Measurements from ENCODE around the gene NFKBIB. TPM values are rescaled to one million over a fixed set of nuclear protein-coding genes. Genes with fewer than 3 reads are reported as not detected.

NFKBIB gene
- total RNA-seq, 1 donor from 2014 or later: 23.1 TPM

DNA sequence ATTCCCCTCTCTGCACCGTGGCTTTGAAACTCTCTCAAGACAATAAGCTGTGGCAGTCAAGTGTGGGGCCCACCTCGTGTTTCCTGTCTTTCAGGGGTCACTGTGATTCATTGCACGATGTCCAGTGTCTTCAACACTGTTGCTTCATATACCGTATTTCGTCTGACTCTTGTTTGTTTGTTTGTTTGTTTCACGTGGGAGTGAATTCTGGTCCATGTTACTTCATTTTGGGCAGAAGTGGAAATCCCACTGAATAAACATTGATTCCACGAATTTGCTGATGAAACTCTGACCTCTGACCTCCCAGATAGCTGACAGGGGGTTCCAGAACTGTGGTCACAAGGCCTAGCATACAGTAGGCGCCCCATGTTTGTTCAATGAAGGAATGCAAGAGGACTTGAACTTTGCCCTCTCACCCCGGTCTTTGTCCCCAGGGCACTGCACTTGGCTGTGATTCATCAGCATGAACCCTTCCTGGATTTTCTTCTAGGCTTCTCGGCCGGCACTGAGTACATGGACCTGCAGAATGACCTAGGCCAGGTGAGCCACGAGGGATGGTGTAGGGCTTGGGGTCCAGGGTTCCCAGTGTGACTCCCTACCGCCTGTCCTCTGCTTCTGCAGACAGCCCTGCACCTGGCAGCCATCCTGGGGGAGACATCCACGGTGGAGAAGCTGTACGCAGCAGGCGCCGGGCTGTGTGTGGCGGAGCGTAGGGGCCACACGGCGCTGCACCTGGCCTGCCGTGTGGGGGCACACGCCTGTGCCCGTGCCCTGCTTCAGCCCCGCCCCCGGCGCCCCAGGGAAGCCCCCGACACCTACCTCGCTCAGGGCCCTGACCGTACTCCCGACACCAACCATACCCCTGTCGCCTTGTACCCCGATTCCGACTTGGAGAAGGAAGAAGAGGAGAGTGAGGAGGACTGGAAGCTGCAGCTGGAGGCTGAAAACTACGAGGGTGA, 5.1 kb downstream of the NFKBIB start:
- no peak for DNase-seq (ENCODE audit: low spot score)

DNA sequence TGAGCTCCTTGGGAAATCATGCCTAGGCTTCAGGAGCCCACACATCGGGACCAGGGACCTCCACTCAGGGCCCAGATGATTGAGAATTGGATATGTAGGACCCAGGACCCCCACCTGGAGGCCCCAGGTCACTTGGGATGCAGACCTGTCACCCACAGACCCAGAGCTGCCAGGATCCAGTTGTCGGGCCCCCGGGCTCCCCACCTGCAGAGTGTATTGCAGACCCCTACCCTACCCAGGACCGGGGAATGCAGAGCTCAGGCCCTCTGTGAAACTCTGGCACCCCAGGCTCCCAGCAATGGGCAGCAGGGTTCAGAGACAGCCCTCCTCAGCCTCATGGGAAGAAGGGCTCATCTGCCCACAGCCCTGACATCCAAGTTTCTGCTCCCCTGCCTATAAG, 5.9 kb downstream of the NFKBIB start:
- DNase-seq (ENCODE audit: low spot score): no peak

DNA sequence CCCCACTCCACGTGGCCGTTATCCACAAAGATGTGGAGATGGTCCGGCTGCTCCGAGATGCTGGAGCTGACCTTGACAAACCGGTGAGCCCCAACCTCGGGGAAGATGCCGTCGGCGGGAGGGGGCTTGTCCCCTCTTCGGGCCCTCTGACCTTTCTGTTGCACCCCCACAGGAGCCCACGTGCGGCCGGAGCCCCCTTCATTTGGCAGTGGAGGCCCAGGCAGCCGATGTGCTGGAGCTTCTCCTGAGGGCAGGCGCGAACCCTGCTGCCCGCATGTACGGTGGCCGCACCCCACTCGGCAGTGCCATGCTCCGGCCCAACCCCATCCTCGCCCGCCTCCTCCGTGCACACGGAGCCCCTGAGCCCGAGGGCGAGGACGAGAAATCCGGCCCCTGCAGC, 7.5 kb downstream of the NFKBIB start:
- DNase-seq (ENCODE audit: low spot score): no peak

DNA sequence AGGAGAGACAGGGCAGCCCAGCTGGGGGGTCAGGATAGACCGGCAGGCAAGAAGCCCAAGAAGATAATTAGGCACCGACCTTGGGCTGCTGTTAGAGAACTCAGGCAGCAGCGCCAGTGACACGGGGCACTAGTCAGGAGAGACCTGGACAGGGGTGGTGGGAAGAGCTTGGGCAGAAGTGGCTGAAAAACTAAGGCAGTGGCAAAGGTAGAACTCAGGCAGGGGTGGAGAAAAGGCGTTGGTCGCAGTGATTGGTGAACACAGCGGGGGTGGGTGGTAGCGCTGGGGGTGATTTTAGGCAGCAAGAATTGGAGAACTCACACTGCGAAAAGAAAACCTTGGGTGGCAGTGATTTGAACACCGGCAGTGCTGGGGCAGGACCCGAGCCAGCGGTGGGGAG, 7.9 kb downstream of the NFKBIB start:
- DNase-seq (ENCODE audit: low spot score): no peak

DNA sequence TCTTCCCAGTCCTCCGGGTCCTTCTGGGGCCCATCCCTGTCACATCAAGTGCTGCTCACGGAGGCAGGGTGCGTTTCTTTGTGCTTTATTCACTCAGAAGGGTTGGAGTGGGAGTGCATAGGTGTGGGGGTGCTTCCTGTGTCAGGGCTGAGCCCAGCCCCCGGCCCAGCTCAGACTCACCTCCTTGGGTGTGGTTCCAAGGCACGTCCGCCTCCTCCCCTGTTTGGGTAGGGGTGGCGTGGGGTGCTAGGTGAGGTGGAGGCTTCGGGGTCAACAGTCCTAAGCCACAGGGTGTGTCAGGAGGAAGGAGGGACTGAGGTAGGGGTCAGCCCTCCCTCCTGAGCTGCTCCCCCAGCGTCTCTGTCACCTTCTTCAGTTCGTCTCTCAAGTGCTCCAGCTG, 9.1 kb downstream of the NFKBIB start:
- DNase-seq (ENCODE audit: low spot score): no peak

DNA sequence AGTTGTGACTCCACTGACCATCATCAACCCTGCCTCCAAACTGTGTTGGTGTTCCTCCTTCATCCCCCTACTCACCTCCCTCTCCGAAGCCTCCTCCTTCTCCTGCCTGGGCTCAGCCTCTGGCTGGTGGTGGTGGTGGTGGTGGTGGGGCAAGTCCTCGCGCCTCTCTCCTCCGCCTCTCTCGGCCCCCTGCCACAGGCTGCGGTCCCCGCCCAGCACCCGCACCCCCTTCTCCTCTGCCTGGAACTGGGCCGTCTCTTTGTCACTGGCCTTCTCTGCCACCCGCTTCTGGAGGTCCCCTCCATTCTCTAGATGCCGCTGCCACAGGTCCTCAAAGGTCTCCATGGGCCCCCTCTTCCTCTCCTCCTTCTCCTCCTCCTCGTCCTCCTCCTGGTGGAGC, 10.7 kb downstream of the NFKBIB start:
- no peak for DNase-seq (ENCODE audit: low spot score)

DNA sequence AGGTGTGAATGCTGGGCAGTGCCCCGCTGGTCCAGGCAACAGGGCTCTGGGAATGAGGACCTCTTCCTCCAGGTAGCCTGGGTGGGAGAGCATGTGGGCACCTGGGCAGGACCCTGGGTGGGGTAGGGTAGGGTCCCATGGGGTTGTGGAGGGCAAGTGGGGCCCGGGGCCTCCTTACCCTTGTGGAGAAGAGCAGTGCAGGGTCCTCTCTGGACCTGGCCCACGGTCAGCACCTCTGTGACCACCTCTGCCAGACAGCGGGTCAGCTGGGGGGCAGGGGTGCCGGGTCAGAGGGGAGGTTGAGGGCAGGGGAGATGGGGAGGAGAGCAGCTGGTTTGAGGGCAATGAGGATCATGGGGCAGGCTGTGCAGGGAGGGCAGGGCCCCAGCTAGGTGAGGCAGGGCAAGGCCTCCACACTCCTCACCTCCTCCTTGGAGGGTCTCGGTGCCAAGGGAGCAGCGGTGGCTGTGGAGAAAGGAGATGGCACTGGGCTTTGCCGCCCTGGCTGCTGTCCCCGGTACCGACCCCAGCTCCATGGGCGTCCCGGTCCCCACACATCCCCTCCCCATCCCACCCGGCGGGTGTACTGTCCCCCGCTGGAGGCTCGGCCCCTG, 11.7 kb downstream of the NFKBIB start:
- DNase-seq (ENCODE audit: low spot score): no peak

DNA sequence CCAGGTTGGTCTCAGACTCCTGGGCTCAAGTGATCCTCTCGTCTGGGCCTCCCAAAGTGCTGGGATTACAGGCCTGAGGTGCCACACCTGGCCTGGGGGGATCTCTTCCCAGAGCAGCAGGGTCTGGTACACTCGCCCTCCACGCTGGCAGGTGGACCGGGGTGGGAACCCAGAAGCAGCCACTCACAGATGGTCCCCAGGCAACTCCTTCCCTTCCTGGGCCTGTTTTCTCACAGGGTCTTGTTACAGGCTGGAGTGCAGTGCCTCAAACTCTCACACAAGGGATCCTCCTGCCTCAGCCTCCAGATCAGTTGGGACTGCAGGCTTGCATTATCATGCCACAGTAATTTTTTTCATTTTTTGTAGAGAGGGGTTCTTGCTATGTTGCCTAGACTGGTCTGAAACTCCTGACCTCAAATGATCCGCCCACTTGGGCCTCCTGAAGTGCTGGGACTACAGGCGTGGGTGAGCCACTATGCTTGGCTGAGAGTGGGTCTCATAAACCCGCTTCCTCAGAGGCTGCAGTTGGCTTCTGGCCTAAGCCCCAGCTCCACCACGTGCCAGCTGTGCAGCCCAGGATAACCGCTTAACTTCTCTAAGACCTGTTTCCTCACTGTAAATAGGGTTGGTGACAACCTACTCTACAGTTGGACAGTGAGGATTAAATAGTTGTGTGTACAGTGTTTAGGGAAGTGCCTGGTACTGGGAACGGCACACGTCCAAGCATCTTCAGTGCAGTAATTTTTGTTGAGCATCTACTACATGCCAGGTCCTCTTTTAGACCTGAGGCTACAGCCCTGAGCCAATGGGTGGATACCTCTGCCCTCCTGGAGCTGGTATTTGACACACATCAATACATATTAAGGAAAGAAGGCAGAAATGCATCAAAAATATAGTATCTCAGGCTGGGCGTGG, 13.1 kb downstream of the NFKBIB start:
- DNase-seq (ENCODE audit: low spot score): no peak

DNA sequence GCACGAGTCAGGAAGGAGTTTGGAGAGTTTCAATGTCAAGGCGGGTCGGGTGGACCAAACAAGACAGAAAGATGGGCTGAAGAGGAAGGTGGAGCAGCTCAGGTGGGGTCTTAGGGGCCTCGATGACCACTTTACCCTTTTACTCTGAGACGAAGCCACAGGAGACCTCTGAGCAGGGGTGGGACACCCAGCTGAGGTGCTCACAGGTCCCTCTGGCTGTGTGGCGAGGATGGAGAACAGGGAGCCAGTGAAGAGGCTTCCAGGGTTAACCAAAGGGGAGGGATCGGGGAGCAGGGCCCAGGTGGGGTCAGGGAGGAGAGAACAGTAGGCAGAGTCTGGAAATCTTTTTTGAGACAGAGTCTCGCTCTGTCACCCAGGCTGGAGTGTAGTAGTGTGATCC, 14.2 kb downstream of the NFKBIB start:
- DNase-seq (ENCODE audit: low spot score): no peak

DNA sequence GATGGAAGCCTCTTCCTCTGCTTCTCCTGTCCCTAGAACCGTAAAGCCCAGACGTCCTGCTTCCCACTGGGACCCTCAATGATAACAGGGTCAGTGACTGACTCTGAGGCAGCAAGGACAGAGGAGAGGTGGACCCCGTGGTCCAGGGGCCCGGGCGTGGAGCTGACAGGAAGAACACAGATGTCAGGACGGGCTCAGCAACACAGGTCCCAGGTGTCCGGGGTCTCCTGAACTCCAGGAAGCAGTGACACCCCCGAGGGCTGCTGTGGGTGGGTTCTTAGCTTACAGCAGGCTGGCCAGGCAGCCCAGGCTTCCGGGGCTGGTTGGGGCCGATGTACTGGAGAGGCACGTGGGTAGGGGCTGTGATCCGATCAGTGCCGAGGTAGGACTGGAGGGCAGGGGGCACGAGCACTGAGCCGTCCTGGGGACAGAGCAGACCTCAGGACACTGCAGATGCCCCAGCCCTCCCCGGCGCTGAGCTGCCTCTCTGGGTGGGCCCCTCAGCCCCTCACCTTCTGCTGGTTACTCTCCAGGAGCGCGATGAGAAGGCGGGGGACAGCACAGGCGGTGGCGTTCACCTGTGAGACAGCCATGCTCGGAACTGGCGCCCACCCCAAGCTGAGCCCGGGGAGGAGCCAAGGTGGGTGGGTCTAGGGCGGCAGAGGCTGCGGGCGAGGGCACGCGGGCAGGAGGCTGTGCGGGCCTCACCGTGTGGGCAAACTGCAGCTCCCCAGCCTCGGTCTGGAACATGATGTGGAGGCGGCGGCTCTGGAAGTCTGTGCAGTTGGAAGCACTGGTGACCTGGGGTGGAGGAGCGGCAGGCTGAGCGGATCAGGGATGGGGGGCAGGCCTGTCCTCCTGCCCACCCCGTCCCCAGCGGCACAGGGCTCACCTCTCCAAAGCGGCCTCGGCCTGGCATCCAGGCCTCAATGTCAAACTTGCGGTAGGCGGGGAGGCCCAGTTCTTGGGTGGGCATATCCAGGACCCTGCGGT, 15.9 kb downstream of the NFKBIB start:
- no peak for DNase-seq (ENCODE audit: low spot score)

DNA sequence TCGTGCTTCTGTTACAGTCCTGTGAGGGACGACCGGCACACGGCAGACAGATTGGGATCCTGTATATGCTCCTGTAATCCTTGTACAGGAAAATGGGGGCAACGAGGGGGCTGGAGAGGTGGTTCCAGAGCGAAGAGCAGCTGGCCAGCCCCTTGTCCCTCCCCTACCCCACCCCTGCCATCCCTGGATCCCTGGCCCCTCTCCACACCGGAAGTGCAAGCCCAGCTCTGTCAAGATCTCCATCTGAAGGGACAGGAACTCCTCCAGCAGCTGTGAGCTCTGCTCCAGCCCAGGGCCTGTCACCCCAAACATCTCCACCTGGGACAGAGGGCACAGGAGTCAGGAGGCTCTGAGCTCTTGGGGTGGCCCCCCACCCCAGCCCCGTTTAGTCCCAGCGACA, 17.7 kb downstream of the NFKBIB start:
- no peak for DNase-seq (ENCODE audit: low spot score)

DNA sequence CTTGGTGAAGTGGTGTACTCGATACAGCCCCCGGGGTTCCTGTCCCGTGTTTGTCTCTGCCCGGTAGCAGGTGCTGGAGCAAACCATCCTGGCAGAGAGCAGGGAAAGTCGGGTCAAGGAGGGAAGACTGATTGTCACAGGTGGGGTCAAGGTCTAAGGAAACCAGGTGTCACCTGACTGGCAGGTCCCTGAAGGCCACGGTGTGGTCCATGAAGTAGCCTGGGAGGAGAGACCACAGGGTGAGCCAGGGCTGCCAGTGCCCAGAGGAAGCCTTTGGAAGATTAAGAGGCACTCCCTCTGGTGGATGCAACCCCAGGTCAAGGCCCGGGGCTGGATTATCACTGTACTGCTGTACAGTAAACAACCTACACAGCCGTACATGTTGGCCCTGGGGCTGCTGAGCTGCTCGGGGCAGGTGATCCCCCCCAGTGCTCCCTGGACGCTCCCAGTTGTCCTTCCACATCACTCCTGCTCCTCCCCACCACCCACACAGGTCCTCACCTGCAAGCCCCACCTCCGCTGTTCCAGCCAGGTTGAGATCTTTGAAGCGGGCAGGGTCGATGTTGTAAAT, 18.2 kb downstream of the NFKBIB start:
- DNase-seq (ENCODE audit: low spot score): no peak

DNA sequence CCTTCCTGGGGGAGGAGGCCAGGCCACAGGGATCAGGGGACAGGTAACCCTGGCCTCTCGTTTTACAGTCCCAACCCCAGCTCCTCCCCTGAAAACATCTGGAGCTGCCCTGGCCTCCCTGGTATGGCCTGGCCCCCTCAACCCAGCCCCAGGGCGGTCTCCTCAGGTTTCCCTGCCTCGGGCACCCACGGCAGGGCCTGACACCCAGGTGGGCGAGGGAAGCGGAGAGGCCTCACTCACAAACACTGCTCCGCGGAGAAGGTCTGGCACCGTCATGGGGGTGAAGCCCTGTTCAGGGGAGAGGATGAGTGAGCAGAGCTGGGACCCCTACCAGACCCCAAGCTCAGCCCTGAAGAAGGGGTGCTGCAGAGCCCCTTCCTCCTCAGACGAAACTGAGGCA, 18.8 kb downstream of the NFKBIB start:
- DNase-seq (ENCODE audit: low spot score): no peak

DNA sequence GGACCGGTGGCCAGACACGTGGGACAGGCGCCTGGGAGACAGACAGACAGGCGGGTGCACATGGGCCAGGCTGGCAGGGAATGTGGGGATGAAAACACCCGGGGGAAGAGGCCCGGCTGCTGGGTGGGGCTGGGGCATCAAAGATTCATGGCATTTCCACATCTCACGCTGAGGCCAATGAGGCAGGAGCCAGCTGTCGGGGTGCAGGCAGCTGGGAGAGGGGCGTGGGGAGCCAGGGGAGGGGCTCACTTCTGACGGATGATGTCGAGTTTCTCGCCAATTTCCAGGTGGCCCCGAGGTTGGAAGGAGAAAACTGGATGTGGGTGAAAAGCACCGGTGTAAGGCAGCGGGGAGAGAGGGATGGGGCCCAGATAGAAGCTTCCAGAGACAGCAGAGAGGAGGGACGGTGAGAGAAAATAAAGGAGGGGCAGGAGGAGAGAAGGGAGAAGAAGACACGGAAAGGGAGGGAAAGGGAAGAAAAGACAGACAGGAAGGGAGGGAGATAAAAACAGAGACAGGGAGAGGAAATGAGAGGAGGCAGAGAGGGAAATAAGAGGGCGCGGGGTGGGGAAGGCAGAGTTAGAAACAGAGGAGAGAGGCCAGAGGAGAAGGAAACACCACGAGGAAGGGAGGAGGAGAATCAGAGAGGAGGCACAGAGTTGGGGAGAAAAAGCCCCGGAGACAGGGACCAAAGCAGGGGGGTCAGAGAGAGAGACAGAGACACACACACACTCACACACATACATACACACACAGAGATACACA, 20.2 kb downstream of the NFKBIB start:
- no peak for DNase-seq (ENCODE audit: low spot score)

DNA sequence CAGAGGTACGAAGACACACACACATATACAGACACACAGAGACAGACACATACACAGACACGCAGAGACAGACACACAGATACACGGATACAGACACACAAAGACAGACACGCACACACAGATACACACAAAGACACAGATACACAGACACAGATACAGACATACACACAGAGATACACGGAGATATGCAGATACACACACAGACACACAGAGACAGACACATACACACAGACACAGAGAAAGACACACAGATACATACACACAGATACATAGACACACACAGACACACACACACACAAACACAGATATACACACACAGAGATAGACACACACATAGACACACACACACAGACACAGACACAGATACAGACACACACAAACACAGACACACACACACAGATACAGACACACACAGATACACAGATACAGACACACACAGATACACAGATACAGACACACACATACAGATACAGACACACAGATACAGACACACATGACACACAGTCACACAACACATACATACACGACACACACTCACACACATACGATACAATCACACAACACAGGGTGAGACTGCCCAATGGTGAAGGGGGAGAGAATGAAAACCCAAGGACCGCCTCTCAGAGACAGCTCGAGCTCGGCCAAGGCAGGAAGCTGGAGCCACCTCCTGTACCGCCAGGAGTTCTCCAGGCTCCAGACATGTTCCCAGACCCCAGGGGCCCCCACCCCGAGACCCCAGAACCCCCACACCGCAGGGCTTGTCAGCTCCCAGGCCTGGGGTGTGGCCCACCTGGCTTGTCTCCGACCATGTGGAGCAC, 21.0 kb downstream of the NFKBIB start:
- no peak for DNase-seq (ENCODE audit: low spot score)

DNA sequence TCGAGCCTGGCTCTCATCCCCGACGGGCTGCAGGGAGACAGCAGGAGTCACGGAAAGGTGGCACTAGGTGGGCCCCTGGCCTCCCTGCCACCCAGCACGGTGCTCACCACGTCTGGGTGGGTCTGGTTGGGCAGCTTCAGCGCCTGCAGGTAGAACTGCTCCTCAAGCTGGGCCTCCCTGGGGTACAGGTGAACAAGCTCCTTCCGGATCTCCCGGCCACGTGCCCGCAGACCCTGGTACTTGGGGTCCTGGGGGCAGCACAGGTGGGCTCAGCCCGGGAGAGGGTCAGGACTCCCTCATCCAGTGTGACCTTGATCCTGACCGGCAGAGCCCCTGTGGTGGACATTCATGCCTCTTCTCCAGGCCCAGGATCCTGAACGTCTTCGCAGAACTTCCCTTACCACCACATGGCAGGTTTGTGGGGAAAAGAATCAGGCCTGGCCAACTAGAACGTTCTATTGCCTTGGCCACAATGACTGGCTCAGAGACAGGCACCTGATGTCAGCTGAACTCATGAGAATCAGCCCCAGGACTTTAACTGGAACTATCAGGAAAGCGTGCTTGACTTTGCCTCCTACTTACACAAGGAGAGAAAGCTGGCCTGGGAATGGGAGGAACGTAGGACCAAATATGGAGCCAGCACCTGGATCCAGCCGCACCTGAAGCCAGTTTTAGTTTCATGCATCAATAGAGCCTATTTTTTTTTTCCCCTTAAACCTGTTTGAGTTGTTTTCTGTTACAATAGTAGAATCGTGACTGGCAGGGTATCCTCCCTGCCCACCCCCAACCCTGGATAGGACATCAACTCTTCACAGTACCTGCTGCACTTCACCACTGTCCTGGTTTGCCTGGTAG, 21.9 kb downstream of the NFKBIB start:
- DNase-seq (ENCODE audit: low spot score): no peak

DNA sequence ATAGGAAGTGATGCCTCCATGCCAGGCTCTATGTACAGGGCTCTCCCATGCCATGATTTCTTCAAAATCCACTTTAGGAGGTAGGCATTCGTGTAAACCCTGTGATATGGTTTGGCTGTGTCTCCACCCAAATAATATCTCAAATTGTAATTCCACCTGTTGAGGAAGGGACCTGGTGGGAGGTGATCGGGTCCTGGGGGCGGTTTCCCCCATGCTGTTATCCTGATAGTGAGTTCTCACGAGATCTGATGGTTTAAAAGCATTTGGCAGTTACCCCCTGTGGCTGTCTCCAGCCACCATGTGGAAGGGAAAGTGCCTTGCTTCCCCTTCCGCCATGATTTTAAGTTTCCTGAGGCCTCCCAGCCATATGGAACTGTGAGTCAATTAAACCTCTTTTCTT, 22.7 kb downstream of the NFKBIB start:
- no peak for DNase-seq (ENCODE audit: low spot score)

DNA sequence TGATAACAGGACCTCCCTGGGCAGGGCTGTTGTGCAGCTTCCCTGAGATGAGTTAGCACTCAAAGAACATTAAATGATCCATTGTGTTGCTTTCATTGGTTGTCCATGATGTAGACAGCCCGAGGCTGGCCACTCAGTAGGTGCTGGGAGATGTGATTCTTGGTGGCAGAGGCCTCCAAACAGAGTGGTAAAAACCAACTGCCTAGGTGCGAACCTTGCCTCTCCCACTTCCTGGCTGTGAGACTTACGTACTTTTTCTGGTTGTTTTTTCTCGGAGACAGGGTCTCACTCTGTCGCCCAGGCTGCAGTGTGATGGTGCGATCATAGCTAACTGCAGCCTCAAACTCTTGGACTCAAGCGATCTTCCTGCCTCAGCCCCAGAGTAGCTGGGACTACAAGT, 24.6 kb downstream of the NFKBIB start:
- no peak for DNase-seq (ENCODE audit: low spot score)

Data from mucosa of gallbladder (tissue), 1 donor.